Measurements from ENCODE around the gene CEP70.
"Not testable (repeated sequence)": the region's sequence is repeated elsewhere in the genome, so short reads cannot be mapped to it uniquely, and the experiment has no call there.

The CEP70 gene, protein sequence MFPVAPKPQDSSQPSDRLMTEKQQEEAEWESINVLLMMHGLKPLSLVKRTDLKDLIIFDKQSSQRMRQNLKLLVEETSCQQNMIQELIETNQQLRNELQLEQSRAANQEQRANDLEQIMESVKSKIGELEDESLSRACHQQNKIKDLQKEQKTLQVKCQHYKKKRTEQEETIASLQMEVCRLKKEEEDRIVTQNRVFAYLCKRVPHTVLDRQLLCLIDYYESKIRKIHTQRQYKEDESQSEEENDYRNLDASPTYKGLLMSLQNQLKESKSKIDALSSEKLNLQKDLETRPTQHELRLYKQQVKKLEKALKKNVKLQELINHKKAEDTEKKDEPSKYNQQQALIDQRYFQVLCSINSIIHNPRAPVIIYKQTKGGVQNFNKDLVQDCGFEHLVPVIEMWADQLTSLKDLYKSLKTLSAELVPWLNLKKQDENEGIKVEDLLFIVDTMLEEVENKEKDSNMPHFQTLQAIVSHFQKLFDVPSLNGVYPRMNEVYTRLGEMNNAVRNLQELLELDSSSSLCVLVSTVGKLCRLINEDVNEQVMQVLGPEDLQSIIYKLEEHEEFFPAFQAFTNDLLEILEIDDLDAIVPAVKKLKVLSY

DNA sequence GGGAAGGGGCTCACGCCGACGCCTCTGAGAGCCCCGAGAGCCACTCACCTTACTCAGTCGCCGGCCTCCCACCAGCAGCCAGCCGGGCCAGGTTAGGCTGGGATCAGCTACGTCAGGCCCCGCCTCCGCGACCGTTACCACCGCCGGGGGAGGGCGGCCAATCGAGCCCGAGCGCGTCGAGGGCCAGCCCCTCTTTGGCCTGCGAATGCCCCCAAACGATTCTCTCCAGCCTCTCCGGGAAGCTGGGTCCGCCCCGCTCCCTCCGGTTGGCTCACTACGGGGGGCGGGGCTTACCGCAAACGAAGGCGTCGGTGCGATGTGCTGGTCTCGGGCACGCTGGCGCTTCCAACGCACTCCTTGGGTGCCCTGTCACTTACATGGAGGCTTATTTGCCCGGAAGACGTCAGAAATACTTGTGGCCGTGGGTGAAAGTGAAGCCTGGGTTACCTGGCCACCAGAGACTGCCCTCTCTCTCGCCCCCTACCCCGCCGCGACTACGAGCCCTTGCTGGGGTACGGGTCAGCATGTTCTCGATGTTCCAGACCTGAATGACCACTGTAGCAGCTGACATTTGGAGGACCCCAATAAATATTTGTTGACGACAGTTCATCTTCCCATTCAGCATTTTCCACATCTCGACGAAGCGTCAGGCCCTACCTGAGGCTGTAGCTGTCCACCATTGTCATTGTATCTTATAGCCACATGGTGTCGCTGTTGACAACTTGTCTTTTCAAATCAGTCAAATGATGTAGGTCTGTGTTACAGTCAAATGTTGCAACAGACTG, at the start of gene CEP70:
TSS of gene CEP70 (minus strand) at position 111 of the 785 bp plus-strand sequence. CDS start 21,333 bp downstream, outside the sequence.
- peak; percentile 93 for DNase-seq

DNA sequence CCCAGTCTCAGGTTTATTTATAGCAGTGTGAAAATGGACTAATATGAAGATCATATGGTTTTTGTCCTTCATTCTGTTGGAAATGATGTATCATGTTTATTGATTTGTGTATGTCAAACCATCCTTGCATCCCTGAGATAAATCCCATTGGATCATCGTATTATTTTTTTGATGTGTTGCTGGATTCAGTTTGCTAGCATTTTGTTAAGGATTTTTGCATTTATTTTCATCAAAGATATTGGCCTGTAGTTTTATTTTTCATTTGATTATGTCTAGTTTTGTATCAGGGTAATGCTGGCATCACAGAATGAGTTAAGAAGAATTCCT, 48.8 kb upstream of the CEP70 start:
- no peak for DNase-seq

GRCh38 chr3:138642226-138642926, 48.3 kb upstream of the CEP70 start:
- no peak for DNase-seq

DNA sequence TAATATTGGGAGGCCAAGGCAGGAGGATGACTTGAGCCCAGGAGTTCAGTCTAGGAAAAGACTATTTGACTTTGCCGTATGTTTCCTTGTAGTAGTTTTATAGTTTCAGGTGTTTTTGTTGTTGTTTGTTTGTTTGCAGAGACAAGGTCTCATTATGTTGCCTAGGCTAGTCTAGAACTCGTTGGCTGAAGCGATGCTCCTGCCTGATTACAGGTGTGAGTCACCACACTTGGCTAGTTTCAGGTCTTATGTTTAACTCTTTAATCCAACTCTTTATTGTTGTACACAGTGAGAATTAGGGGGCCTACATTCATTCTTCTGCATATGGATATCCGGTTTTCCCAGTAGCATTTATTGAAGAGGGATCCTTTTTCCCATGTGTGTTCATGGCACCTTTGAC, 46.5 kb upstream of the CEP70 start:
- no peak for DNase-seq

DNA sequence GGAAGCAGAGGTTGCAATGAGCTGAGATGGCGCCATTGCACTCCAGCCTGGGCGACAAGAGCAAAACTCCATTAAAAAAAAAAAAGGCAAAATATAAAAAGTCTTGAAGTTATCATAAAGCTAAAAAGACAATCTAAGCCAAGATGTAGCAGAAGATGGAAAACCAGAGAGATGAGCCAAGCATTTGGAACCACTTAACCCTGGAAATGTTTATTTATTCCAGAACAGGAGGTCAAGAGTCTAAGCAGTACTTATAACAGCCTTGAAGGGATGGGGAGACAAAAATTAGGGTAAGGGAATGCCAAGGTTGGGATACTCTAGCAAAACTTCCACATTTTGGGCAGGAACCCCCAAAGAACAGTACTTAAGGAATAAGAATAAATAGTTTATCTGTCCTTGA, 44.6 kb upstream of the CEP70 start:
- no peak for DNase-seq

DNA sequence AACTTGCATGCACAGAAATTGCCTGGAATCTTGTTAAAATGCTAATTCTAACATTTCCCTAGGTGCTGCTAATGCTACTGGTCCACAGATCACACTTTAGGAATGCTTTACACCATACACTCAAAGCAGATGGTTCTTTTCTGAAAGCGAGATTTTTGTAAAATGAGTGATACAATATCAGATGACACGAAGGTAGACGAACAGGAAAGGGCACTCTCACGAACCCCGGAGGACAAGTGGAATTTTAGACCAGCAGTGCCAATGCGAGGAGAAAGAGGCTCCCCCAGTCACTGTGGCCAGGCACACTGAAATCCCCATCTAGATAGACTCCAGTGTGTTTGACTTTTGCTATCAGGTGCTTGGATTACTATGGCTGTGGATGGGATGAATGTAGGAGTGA, 35.5 kb upstream of the CEP70 start:
- DNase-seq: no peak

- DNase-seq: peak; percentile 47
Measured at GRCh38 chr3:138625707-138626365, 31.8 kb upstream of the CEP70 start.

DNA sequence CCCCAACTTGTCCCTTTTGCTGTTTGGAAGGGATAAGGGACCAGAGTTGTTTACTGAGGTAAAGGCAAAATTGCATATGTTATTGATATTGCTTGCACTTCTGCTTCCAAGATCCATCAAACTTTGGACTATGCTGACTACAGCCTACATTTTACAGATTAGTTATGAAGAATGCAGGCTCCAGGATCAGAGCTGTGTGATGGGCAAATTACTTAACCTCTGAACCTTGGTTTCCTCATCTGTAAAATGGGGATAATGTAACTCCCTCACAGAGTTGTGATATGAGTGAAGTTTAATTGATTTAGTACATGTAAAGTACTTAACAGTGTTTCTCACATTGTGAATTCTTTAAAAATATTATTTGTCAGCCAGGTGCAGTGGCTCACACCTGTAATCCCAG, 30.5 kb upstream of the CEP70 start:
- no peak for DNase-seq

DNA sequence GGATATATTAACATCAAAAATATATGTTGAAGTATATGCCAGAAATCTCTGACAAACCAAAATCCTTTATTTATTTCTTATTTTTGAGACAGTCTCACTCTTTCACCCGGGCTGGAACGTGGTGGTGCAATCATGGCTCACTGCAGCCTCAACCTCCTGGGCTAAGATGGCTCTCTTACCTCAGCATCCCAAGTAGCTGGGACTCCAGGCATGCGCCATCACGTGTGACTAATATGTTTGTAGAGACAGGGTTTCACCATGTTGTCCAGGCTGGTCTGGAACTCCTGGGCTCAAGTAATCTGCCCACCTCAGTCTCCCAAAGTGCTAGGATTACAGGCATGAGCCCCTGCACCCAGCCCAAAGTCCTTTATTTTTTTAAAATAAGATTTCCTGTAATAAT, 26.4 kb upstream of the CEP70 start:
- no peak for DNase-seq

GRCh38 chr3:138615462-138615861, 21.4 kb upstream of the CEP70 start:
- no peak for DNase-seq

DNA sequence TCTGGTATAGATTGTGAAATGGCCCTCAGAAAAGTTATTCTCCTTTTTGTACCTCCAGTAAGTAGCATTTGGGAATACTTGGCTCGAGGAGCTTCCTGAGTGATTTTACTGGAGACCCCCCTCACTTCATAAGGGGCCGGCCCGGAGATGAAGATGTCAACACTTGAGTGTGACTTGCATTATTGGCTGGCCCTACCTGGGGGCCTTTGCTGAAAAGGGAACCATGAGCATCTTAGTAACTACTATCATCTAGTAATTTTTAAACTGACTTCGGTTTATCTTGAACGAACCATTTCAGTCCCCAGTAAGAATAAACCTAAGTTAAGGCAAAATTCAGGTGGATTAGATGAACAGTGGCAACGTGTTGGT, 15.8 kb upstream of the CEP70 start:
- no peak for DNase-seq

GRCh38 chr3:138608322-138609135, 14.5 kb upstream of the CEP70 start, which contains the start of gene FAIM:
FAIM (plus strand) TSS chr3:138608771; CDS start chr3:138619727, 10,956 bp downstream.
- peak; percentile 68 for DNase-seq

DNA sequence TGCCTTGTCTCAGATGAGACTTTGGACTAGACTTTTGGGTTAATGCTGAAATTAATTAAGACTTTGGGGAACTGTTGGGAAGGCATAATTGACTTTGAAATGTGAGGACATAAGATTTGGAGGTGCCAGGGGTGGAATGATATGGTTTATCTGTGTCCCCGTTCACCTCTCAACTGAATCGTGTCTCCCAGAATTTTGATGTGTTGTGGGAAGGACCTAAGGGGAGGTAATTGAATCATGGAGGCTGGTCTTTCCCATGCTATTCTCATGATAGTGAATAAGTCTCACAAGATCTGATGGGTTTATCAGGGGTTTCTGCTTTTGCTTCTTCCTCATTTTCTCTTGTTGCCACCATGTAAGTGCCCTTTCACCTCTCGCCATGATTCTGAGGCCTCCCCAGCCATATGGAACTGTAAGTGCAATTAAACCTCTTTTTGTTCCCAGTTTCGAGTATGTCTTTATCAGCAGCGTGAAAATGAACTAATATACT, 10.1 kb upstream of the CEP70 start:
- DNase-seq: not testable (repeated sequence)

DNA sequence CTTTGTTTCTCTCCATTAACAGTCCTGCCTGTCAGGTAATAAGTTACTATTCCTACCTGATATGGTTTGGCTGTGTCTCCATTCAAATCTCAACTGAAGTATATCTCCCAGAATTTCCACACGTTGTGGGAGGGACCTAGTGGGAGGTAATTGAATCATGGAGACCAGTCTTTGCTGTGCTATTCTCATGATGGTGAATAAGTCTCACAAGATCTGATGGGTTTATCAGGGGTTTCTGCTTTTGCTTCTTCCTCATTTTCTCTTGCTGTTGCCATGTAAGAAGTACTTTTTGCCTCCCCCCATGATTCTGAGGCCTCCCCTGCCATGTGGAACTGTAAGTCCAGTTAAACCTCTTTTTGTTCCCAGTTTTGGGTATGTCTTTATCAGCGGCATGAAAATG, 7.6 kb upstream of the CEP70 start:
- not testable (repeated sequence) for DNase-seq

GRCh38 chr3:138600100-138600745, 6.2 kb upstream of the CEP70 start:
- no peak for DNase-seq

DNA sequence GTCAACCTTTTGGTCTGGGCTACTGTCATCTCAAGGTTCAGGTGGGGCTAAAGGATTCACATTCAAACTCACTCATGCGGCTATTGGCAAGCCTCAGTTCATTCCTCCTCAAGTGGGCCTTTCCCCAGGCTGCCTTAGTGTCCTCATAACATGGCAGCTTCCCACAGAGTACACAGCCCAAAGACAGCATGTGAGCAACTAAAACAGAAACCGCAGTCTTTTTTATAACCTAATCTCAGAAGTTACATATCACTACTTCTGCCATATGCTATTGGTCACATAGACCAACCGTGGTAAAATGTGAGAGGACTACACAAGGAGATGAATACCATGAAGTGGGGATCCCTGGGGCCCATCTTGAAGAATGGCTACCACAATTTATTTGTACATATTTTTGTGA, 4.5 kb upstream of the CEP70 start:
- no peak for DNase-seq

DNA sequence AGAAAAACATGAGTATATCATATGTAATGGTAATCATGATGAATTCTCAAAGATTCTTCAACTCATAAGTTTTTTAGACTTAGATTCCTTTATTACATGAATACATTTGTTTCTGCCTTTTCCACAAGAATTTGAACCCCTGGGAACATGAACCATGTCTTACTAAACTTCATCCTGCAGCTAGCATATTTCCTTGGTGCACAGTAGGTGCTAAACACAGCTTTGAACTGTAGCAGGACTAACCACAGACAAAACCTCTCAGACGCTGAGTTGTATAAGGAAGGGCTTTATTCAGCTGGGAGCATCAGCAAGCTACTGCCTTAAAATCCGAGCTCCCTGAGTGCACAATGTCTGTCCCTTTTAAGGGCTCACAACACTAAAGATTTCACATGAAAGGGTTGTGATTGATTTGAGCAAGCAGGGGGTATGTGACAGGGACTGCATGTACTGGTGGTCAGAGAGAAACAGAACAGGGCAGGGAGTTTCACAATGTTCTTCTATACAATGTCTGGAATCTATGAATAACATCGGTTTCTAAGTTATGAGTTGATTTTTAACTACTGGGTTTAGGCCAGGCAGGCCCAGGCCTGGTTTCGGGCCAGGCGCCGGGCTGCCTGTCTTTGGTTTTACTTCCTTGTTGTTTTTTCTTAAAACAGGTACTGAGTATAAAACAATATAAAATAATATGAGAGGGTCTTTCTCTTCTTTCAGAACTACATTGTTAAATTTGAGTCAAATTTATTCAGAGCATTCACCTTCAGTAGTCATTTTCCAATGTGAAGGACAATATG, 3.3 kb upstream of the CEP70 start:
- DNase-seq: not testable (repeated sequence)

GRCh38 chr3:138594935-138595610, 1.0 kb upstream of the CEP70 start:
- DNase-seq: no peak

DNA sequence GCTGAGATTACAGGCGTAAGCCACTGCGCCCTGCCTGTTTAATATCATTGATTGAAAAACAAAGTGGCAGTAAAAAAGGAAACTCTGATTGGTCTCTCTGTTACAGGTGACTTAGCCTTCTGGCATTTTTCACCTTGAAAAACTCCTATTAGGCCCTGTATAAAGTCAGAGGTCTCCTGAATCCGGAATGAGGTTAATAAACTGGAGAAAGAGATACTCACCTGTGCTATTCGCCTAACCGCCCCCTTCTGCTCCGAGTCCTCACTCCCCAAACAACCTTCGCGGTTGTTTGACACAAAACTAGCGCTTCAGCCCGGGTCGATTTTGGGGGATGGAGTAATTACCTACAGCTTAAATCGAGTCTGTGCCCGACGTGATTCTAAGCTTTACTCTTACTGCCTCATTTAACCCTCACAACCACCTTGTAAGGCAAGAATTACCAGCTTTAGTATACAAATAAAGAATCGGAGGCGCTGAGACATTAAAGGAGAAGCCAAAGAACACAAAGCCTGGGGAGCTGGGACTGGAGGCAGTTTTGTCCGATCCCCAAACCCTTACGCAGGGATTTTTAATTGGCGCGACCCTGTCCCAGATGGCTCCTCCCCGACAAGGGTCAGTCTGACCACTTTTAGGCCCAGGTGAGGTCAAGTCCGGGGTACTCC, 441 bp downstream of the CEP70 start:
- no peak for DNase-seq
